HuH-7.5 (cell line): Measurements from ENCODE around the gene HOXA13.

Experiments used
- DNase-seq: peaks from one replicate; pipeline ENCODE4 v3.0.0; 2011; ENCODE audit warnings: low spot score

The HOXA13 gene

DNA sequence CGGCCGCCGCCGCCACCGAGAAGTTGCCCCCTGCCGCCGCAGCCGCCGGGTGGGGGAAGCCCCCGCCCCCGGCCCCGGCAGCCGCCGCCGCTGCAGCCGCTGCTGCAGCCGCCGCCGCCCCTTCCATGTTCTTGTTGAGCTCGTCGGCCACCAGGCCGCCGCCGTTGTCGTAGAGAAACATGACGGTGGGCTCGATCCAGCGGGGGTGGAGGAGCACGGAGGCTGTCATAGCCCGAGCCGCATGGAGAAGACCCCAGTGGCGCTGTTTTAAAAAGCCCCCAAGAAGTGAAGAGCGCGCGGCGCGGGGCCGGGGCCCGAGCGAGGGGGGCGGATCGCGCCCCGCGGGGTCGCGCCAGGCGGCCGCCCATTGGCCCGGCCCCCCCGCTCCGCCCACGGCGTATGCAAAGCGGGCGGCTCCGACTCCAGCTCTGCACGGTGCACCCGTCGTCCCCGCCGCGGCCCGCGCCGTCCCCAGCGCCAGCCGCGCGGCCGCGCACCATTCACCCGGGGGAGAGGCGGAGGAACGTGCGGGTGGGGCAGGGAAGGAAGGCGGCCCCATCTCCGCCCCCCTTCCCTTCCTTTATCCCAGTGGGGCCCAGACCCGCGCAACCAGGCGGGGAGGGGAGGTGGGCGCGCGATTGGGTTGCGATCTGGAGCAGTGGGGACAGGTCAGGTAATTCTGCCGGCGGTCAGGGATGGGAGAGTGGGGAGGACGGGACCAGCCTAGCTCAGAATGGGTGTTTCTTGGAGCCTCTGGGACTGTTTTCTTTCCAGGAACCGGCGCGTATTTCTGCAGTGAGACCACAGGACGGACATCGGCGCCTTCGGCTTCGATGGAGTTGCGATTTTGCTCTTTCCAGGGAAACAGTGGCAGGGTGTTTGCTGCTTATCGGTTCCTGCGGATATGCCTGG, at the start of gene HOXA13:
Gene HOXA13, minus strand, starts transcription at position 243 of the 912 bp plus-strand sequence. Its CDS starts 14 bp downstream, at position 229.
- DNase-seq, result peak; percentile 88

DNA sequence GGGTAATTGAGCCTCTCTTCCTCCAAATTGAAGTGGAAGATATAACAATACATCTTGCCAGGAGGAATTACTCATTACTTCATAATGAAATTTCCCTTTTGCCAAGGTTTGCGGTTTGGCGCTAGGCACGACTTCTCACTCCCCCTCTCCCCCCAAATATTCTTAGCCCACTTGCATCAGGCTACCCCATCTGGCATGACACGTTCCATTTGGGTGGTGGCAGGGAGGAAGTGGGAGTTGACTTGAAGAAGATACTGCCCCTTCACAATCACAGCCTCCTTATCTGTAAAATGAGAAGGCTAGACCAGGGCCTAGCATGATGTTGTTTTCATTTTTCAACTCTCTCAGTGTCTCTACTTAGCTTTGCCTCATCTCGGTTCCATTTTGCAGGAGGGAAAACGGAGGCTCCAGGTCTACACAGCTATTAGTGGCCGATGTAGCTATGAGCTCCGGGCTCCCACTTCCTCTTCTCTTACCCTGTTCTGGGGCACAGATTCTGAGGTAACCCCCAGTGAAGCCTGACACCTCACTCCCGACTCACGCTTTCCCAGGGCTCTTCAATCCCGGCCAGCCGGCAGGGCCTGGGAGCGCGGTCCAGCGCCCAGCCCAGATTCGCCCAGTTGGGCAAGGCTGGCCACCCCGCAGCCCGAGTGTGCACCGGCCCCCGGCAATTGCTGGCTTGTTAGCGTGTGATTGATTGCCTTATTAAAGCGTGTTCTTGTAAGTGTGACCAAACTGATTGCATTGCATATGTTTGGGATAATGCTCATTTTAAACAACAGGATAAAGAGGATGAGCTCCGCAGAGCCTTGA, 49.2 kb upstream of the HOXA13 start:
- peak; percentile 2 for DNase-seq

DNA sequence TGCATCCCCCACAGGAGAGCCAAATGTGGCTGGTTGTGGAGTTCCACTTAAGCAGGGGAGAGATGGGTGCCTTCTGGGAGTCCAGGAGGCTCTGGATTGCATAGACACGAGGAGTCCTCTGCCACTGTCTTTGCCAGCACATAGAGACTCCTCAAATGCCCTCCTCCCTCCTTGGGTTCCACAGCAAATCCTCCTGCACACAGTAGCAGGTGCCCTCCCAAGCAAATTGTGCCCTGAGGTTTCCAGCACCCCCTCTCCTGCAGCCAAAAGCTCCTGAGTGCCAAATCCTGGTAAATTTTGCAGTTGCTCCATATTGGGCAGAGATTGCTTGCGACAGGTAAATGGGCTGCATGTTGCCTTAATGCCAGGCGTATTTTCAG, 48.5 kb upstream of the HOXA13 start:
- DNase-seq, result peak; percentile 6

DNA sequence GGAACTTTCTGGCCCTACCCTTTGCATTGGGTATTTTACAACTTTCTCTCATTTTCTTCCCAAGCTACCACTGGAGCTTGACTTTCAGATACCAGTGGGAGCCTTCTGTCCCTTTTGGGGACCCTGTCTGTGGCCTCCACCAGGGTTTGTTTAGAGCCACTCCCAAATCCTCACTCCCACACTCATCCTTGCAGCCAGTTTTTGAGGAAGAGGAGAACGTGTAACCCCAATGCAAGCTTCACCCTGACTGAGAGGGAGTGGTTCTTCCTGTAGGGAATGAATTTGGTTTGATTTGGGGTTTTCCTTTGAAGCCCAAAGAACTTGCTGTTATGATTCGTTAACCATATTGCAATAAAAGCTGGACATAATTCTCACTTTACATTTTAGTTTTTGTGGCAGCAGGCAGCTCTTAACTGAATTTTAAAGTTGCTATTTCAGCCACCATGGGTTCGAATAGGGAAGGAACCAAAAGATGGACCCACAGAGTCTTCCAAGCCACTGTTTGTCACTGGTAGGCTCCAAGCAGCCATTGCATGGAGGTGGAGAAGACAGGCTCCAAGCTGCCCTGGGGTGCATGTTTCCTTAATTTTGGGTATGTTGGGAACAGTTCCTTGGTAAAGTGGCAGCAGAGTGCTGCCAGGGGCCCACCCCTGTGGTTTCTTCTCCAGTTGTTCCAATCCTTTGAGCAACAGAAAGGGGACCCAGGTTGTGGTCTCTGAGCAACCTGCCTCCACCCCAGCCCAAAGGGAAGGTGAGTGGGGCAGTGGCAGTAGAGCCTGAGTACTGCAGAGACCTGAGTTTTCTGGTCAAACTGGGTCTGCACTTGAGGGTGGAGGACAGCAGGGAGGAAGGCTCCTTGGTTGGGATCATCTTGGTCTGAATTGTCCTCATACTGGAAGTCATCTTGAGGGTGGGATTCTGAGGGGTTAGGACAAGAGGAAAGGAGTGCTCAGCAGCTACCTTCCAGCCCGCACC, 47.8 kb upstream of the HOXA13 start:
- DNase-seq, result peak; percentile 13

DNA sequence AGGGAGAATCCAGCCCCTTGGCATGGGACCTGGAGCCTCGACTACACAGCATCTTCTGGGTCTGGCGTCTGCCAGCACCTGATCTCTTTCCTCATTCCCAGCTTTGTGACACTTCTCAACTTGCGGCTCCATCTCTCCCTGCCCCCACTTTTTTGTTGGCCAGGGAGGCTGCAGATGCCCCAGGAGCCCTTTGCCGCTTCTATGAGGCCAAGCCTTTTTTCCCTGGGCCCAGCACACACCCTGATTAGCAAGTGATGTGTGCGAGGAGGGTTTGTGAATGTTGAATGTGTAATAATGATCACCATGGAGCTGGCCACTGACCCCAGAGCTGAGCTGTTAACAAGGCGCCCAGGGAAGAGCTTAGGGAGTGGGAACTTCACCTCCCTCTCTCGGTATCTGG, 47.1 kb upstream of the HOXA13 start:
- DNase-seq, result peak; percentile 13

DNA sequence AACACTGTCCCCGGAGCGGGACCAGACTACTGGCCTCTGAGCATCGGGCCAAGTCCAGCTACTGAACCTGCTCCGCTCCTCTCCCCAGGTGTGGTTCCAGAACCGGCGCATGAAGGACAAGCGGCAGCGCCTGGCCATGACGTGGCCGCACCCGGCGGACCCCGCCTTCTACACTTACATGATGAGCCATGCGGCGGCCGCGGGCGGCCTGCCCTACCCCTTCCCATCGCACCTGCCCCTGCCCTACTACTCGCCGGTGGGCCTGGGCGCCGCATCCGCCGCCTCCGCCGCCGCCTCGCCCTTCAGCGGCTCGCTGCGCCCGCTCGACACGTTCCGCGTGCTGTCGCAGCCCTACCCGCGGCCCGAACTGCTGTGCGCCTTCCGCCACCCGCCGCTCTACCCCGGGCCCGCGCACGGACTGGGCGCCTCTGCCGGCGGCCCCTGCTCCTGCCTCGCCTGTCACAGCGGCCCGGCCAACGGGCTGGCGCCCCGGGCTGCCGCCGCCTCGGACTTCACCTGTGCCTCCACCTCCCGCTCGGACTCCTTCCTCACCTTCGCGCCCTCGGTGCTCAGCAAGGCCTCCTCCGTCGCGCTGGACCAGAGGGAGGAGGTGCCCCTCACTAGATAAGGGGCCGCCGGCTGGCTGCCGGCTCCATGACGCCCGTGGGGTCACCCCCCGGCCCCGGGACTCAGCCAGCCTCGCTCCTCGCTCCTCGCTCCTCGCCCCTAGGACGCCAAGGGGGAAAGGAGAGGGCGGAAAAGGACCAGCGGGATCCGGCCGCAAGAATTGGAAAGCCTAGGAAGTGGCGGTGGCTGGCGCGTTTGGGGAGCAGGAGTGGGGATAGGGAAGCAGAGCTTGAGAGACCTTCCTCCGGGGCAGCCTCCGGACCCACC, 46.2 kb upstream of the HOXA13 start:
- DNase-seq, result no peak

DNA sequence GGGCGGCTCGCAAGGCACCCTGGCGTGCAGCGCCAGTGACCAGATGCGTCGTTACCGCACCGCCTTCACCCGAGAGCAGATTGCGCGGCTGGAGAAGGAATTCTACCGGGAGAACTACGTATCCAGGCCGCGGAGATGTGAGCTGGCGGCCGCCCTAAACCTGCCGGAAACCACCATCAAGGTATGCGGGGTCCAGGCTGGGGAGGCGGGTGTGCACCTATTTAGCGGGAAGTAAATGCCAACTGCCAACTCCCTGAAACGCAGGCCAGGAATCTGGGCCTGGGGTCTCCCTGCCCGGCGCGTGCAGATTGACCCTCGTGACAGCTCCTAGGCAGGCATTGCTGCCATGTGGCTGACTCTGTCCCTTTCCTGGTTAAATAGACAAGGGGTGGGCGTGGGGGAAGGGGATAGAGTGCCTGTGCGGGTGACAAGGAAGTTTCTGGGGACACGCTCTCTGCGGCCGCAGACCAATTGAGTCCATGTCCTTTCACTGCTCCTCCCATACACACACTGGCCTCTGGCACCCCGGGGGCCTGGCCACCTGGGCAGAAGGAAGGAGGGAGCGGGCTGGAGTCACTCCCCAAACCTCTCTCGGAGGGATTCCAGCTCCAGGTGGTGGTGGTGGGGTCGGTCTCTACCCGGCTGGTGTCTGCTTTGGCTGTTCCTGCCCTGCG, 45.4 kb upstream of the HOXA13 start:
- DNase-seq, result no peak

DNA sequence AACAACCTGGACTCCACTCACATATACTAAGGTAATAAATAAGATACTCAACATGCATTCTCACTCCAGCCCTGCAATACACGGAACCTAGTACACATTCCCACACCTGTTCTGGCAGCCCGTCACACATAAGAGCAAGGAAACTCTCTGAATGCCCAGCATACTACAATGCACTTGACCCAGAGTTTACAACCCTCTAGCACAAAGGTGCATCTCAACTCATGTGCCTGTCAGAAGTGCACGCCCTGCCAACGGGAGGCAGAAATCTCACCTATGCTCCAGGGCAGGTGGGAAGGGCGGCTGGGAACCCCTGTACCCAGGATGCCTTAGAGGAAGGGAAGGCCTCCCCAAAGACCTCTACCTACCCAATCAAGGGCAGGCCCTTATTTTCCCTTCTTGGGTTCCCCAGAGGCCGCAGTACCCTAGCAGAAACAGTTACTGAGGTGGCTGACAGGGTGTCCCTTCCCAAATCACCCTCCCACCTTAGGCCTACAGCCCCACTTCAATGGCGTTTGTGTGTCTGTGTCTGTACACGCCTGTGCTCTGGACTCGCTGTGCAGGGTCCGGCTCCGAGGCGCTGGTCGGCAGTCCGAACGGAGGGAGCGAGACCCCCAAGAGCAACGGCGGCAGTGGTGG, 44.7 kb upstream of the HOXA13 start:
- no peak for DNase-seq

DNA sequence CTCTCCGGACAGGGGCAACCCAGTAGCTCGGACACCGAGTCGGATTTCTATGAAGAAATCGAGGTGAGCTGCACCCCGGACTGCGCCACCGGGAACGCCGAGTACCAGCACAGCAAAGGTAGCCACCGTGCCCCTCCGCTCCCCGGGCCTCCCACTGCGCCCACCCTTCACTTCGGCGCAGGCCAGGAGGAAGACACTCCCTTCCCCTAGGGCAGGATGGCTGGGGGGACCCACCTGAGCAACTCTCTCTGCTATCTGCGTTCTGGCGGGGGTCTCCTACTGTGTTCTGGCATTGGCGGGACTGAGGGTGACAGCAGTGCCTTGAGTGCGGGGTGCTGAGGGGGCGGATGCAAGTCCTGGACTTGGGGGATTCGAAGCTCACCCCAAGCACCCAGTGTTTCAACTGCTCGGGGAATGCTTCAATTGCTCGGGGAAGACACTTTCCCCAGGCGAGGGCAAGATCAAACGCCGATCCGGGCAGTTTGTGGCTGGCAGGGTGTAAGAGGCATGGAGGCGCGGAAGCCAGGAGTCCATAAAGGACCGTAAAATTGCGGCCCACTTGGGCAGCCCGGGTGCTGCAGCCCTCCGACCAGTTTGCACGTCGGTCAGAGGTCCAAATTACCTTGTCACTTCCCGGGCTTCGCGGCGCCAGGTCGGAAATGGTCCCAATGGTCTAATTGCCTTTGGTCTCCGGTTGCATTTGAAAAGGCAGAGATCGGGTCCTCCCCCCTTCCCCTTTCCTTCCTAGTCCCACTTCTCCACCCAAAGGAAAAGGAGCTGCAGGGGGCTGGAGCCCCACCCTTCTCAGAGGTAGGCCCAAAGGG, 43.7 kb upstream of the HOXA13 start:
- no peak for DNase-seq

DNA sequence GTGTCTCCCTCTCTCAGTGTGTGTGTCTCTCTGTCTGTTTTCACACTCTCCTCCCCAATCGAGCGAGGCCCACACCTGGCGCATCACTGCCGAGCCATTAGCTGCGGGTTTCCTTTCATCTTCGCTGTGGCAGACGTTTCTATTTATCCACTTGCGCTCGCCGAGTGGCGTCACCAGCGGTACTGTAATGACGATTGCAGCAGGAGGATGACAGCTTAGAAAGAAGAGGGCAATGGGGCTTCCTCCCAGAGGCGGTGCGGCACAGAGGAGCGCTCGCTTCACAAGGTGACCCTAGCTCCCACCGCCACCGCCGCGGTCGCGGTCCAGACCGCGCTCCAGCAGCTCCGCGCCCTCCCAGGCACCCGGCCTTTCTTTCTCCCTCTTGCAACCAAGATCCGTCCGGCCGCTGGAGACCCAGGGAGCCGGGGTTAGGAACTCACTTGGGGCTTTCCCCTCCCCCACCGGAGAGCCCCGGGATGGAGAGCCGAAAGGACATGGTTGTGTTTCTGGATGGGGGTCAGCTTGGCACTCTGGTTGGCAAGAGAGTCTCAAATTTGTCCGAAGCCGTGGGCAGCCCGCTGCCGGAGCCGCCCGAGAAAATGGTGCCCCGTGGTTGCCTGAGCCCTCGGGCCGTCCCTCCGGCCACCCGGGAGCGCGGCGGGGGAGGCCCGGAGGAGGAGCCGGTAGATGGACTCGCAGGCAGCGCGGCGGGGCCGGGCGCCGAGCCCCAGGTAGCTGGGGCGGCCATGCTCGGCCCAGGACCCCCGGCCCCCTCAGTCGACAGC, 42.9 kb upstream of the HOXA13 start, which contains the start of gene EVX1:
Gene EVX1, plus strand, starts transcription at position 248 of the 785 bp plus-strand sequence. Its CDS starts 229 bp downstream, at position 477.
- no peak for DNase-seq

DNA sequence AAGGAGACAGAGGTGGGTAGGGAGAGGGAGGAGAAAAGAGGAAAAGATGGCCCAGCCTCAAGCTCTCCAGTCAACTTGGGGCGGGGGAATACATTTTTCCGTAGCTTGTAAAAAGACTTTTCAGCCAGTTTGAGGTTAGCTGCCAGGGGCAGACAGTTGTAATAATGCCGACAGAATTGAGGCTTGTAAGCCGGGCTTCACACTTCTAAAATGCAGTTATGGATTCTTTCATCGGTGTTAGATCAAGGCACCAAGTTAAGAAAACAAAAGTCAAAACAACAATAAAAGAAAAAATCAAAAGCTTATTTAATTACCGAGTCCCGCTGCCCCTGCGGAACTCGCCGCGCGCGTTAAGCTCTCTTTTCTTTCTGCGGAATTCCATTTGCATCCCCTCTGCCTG, 42.3 kb upstream of the HOXA13 start:
- no peak for DNase-seq

DNA sequence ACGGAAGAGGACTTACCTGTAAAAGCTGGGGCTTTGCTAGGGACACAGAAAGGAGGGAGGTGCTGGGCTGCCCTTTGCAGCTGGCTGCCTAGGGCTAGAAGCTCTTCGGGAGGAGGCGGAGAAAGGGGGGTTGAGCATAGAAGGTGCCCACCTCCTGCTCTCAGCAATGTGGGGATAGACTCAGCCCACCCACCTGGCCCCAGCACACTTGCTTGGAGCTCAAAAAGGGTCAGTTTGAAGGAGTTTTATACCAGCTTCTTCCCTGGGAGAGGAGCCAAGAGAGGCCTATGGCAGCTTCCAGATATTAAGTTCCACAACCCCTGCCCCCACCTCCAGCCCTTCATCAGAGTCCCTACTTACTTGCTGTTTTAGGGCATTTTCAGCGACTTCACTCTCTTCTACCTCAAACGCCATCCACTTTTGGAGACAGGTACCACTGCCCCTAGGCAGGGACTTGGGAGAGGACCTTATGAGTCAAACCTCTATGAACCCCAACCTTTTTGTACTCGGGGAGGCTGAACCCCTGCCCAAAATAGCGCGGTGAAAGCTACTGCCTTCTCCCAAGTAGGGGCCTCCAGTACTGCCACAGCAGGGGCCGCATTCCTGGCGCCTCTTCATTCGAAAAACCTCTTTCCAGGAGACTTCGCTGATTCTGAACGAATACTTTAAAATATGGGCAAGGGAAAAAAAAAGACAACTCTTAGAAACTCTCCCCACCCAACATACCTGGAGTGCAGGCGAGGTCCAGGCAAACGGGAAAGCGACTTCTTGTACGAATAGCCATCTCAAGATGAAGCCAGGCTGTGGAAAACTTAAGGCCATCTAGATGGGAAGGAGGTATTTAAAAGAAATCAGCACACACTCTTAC, 41.5 kb upstream of the HOXA13 start:
- DNase-seq, result no peak

DNA sequence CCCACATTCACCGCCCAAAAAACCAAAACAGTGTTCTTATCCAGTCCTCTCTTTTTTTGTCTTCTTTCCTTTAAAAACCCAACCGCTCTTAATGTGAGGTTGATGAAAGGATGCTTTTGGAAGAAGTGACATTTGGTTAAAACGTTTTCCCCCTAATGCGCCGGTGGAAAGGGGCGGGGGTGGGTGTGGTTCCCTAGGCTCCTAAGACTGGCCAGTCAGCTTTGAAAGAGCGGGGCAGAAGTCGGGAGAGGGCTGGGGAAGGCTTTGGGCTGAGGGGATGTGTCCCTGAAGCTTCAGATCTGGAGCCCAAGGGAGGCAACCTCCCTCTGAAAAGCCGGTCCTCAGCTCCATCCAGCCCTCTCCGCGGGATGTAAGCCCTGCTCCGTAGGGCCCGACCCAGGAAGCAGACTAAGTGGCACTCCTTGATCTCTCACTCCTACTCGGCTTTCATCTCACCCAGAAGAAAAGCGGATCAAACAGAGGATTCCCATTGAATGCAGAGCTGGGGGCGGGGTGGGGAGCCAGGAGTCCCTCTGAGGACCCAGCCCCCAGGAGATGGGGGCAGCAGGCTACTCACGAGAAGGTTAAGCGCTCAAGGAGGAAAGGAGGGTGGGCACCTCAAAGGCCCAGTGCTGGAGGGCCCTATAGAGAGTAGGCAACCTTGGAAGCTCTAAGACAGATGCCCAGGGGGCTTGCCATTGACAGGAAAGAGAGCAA, 40.3 kb upstream of the HOXA13 start:
- DNase-seq, result no peak

DNA sequence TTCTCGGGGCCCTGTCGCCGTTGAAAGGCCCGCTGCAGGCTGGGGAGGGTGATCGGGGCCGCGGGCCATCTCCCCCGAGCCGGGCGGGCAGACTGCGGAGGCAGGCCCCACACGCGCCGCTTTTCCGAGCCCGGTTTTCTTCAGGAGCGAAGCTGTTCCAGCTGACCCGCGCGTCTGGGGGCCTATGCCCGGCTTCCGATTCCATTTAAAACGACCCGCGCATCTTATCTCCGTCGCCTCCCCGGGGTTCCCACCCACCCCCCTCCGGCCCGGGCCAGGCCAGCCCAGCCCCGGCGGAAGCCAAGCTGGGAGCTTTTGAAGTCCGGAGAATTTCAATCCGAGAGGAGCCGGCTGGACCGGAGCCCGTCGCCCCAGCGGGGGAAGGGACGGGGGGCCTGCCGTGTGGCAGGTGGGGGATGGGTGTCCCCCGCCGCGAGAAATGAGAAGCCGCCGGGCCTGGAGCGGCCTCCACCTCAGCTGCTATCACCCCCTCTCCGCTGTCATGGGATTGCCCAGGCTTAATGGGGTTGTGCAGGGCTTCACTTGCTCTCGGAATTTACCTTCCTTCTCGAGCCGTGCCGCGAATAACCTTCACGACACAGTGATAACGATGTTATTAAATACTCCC, 39.6 kb upstream of the HOXA13 start:
- peak; percentile 60 for DNase-seq

DNA sequence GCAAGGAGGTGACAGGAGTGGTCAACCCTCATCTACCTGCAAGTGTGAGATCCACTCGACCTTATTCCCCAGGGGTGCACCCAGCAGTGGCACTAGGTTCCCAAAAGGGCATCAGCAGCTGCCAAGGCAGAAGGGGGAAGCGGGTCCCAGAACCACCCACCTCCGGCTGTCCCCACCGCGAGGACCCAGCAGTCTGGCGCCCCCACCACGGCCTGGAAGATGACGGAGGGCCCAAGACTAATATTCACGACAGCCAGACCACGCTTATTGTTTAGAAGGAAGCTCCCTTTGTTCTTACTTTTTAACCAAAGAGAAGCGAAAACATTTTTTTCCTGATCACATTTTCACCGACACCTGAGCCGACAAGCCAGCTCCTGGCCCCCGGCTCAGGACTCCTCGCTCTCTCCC, 39.1 kb upstream of the HOXA13 start:
- no peak for DNase-seq
